NB4 (cell line): ENCODE results near the gene PARK7.

Source experiments
- POLR2A ChIP-seq: IDR thresholded peaks from 2 replicates; pipeline ENCODE4 v1.6.1; 2011; ENCODE audit warnings: mild to moderate bottlenecking; ENCODE audit not compliant: insufficient read length; ENCODE audit errors: extremely low read depth
- TF ChIP-seq, protein P1 (sequence below): IDR thresholded peaks from one replicate; pipeline ENCODE4 v1.5.1; 2012; ENCODE audit warnings: low read depth, low read length
- TF ChIP-seq, protein P2 (sequence below): IDR thresholded peaks from 2 replicates; pipeline ENCODE4 v1.6.1; 2011; ENCODE audit warnings: low read depth, low read length

DNA sequence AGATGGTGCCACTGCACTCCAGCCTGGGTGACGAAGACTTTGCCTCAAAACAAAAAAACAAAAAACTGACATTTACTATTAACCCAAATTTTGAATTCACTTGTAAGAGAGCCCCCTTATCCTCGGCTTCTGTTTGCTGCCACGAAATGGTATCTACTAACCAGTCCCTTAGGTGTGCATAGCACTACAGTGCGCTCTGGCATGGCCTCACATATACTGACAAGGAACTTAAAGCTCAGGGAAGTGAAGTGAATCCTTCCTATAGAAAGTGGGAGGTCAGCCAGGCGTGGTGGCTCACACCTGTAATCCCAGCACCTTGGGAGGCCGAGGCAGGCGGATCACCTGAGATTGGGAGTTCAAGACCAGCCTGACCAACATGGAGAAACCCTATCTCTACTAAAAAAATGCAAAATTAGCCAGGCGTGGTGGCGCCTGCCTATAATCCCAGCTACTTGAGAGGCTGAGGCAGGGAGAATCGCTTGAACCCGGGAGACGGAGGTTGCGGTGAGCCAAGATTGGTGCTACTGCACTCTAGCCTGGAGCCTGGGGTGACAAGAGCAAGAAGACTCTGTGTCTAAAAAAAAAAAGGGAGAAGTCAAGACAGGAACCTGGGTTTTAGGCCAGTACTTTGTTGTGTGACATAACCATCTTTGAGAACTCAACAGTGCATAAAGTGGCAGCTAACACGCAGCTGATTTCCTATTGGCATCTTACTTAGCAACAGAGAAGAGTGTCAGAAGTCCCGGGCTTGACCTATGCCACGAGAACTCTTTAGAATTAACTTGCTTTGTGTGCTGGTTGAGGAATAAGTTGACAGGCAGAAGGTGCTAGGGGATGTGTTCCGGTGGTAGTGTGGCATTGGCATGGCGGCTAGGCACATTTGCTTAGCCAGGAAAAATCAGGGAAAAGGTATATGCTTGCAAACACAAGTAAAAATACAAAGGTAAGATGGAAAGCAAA, 47.8 kb downstream of the PARK7 start:
- TF ChIP-seq, protein P1, sequence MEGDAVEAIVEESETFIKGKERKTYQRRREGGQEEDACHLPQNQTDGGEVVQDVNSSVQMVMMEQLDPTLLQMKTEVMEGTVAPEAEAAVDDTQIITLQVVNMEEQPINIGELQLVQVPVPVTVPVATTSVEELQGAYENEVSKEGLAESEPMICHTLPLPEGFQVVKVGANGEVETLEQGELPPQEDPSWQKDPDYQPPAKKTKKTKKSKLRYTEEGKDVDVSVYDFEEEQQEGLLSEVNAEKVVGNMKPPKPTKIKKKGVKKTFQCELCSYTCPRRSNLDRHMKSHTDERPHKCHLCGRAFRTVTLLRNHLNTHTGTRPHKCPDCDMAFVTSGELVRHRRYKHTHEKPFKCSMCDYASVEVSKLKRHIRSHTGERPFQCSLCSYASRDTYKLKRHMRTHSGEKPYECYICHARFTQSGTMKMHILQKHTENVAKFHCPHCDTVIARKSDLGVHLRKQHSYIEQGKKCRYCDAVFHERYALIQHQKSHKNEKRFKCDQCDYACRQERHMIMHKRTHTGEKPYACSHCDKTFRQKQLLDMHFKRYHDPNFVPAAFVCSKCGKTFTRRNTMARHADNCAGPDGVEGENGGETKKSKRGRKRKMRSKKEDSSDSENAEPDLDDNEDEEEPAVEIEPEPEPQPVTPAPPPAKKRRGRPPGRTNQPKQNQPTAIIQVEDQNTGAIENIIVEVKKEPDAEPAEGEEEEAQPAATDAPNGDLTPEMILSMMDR, result no peak
- TF ChIP-seq POLR2A, result no peak
- TF ChIP-seq, protein P2, sequence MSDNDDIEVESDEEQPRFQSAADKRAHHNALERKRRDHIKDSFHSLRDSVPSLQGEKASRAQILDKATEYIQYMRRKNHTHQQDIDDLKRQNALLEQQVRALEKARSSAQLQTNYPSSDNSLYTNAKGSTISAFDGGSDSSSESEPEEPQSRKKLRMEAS, result no peak
